K562 (cell line): ENCODE results near the gene TMEM101. TPM values are rescaled to one million over a fixed set of nuclear protein-coding genes. Genes with fewer than 3 reads are reported as not detected.
A peak's percentile ranks its signal among the peaks of the same experiment; 100 is the strongest.

Experiments used
- ATAC-seq: fragments of 200-7000 bp; cut with Tn5 transposase; 3 replicates; pipeline ENCODE4 v1.9.1; 2020; ENCODE audit warnings: moderate library complexity
- BruUV-seq: library from RNA; stranded (reverse); fragments of 400-500 nt; replicated peaks from 2 replicates; lab custom pipeline; 2021; lab: Mats Ljungman, UMichigan
- CTCF ChIA-PET: fragments of 300-600 bp; formaldehyde crosslinking; extraction: SDS; loops from one replicate; lab custom pipeline; 2021; ENCODE audit warnings: low intra/inter-chr PET ratio; lab: Yijun Ruan, JAX
- POLR2A ChIA-PET: fragments of 300-600, 350-650 bp; sonication (Branson Sonifier 250); formaldehyde crosslinking; extraction: SDS; loops from one replicate; lab custom pipeline; 2021; ENCODE audit warnings: antibody characterized with exemption, inconsistent platforms; lab: Yijun Ruan, JAX
- DNase-seq, 4 experiments: peaks; one replicate each; pipeline versions ENCODE4 v3.0.0 to v3.0.0-alpha.2; 2011 to 2018; ENCODE audit warnings: low spot score in 3 of 4, mixed read lengths in 3 of 4; ENCODE audit errors: extremely low read depth in 1 of 4
- FAIRE-seq: peaks from 2 replicates; lab custom pipeline; 2011; peaks lifted over from hg19 to GRCh38; lab: Jason Lieb, UNC
- H2AFZ ChIP-seq: 2 replicates; pipeline ENCODE4 v1.6.0; 2011; ENCODE audit warnings: low read depth, low read length, control low read depth, inconsistent platforms
- H3K27ac ChIP-seq: fragments of 200-600 bp; 3 replicates; pipeline ENCODE4 v1.8.0; 2011; ENCODE audit warnings: low read depth, mild to moderate bottlenecking, control low read depth, inconsistent platforms, low read length, moderate library complexity, mixed read lengths; ENCODE audit errors: extremely low read depth
- H3K27me3 ChIP-seq, 2 experiments: fragments of 300-600 bp in 1 of 2; 2 replicates in 1 of 2; 3 replicates in 1 of 2; pipeline versions ENCODE4 v1.6.0 to v1.8.0; 2011; ENCODE audit warnings: inconsistent platforms in 2 of 2, low read length in 2 of 2, mild to moderate bottlenecking in 1 of 2, mixed read lengths in 1 of 2, moderate library complexity in 1 of 2; ENCODE audit not compliant: control insufficient read depth in 2 of 2, insufficient read depth in 2 of 2
- H3K36me3 ChIP-seq: fragments of 300-600 bp; 3 replicates; pipeline ENCODE4 v1.8.0; 2011; ENCODE audit warnings: mild to moderate bottlenecking, low read length, inconsistent platforms; ENCODE audit not compliant: control insufficient read depth, insufficient read depth
- H3K4me1 ChIP-seq, 2 experiments: fragments of 200-600 bp in 1 of 2; replicated peaks in 1 of 2; 2 replicates in 1 of 2; 3 replicates in 1 of 2; pipeline versions ENCODE4 v1.5.1 to v1.8.0; 2011; ENCODE audit warnings: inconsistent platforms in 2 of 2, low read length in 2 of 2, mild to moderate bottlenecking in 1 of 2, mixed read lengths in 1 of 2, moderate library complexity in 1 of 2; ENCODE audit not compliant: control insufficient read depth in 2 of 2, insufficient read depth in 2 of 2
- H3K4me2 ChIP-seq: 2 replicates; pipeline ENCODE4 v1.6.1; 2011; ENCODE audit warnings: low read length, control low read depth, inconsistent platforms, mixed read lengths; ENCODE audit not compliant: insufficient read depth
- H3K4me3 ChIP-seq: fragments of 200-600 bp; sonication (generic), shearing (Covaris generic); 2 replicates; pipeline ENCODE4 v1.5.1; 2016; ENCODE audit warnings: control low read depth, inconsistent platforms
- H3K79me2 ChIP-seq: fragments of 200-600 bp; 3 replicates; pipeline ENCODE4 v1.8.0; 2011; ENCODE audit warnings: low read length, inconsistent platforms; ENCODE audit not compliant: control insufficient read depth, insufficient read depth
- H3K9ac ChIP-seq, 2 experiments: 2 replicates each; pipeline versions ENCODE4 v1.6.0 to v1.6.1; 2011; ENCODE audit warnings: low read depth in 2 of 2, low read length in 2 of 2, control low read depth in 1 of 2, inconsistent platforms in 1 of 2, mild to moderate bottlenecking in 1 of 2, mixed read lengths in 1 of 2; ENCODE audit not compliant: insufficient read depth in 1 of 2
- H3K9me1 ChIP-seq: one replicate; pipeline ENCODE4 v1.6.0; 2011; ENCODE audit warnings: inconsistent platforms, mild to moderate bottlenecking, low read length, moderate library complexity; ENCODE audit not compliant: control insufficient read depth, insufficient read depth
- H3K9me3 ChIP-seq: replicated peaks from 2 replicates; pipeline ENCODE4 v1.5.1; 2011; ENCODE audit warnings: low read depth, low read length, inconsistent platforms; ENCODE audit not compliant: control insufficient read depth, insufficient read depth
- H4K20me1 ChIP-seq: replicated peaks from 2 replicates; pipeline ENCODE4 v1.6.1; 2011; ENCODE audit warnings: low read length, inconsistent platforms, mixed read lengths; ENCODE audit not compliant: control insufficient read depth, insufficient read depth
- BRF2 ChIP-seq: IDR thresholded peaks from 3 replicates; pipeline ENCODE4 v1.6.1; 2011; ENCODE audit warnings: borderline replicate concordance, mild to moderate bottlenecking; ENCODE audit not compliant: insufficient read length, insufficient read depth
- E2F8 ChIP-seq: fragments of 450-650 bp; IDR thresholded peaks from 2 replicates; pipeline ENCODE4 v1.7.1; 2018; ENCODE audit warnings: mild to moderate bottlenecking, low read depth; ENCODE audit not compliant: partially characterized antibody
- ETS1 ChIP-seq: conservative IDR thresholded peaks from 2 replicates; pipeline ENCODE4 v1.6.1; 2011; ENCODE audit warnings: low read depth, mild to moderate bottlenecking, low read length; ENCODE audit not compliant: control insufficient read depth
- KDM4B ChIP-seq, 2 experiments: fragments of 450-650 bp in 1 of 2; sonication (generic) in 1 of 2; IDR thresholded peaks; 2 replicates each; pipeline ENCODE4 v1.6.1; 2016 to 2017; ENCODE audit warnings: borderline replicate concordance in 2 of 2, antibody characterized with exemption in 1 of 2, low read depth in 1 of 2, mild to moderate bottlenecking in 1 of 2
- MIER1 ChIP-seq: fragments of 450-650 bp; IDR thresholded peaks from 2 replicates; pipeline ENCODE4 v1.6.1; 2016; ENCODE audit warnings: antibody characterized with exemption, mild to moderate bottlenecking, low read depth
- NFRKB ChIP-seq: fragments of 450-650 bp; IDR thresholded peaks from 2 replicates; pipeline ENCODE4 v1.6.1; 2016; ENCODE audit warnings: low read depth
- NONO ChIP-seq, 2 experiments: fragments of 200-400 bp in 1 of 2; fragments of 450-650 bp in 1 of 2; formaldehyde crosslinking in 1 of 2; IDR thresholded peaks; 2 replicates each; pipeline ENCODE4 v1.6.1; 2017; ENCODE audit warnings: low read depth in 2 of 2, mild to moderate bottlenecking in 2 of 2, moderate library complexity in 2 of 2, low read length in 1 of 2
- PBX2 ChIP-seq, 2 experiments: IDR thresholded peaks in 1 of 2; conservative IDR thresholded peaks in 1 of 2; 2 replicates each; pipeline ENCODE4 v1.6.1; 2016; ENCODE audit warnings: low read depth in 2 of 2, mild to moderate bottlenecking in 1 of 2, missing compliant biosample characterization in 1 of 2, missing genetic modification characterization in 1 of 2, moderate library complexity in 1 of 2
- ZNF780A ChIP-seq: fragments of 250-450 bp; sonication (Bioruptor Pico); IDR thresholded peaks from 2 replicates; pipeline ENCODE4 v1.5.0; 2021; ENCODE audit warnings: mild to moderate bottlenecking
- ZNF785 ChIP-seq: fragments of 250-450 bp; sonication (Bioruptor Pico); IDR thresholded peaks from 2 replicates; pipeline ENCODE4 v1.4.0; 2020; ENCODE audit warnings: mild to moderate bottlenecking
- WGBS: fragments of 100-300 bp; shearing (Covaris generic); methylation state at CpG from one replicate; pipeline ENCODE4 v1.1.6; 2016; ENCODE audit warnings: low coverage, mixed read lengths; ENCODE audit not compliant: insufficient coverage; ENCODE audit errors: missing lambda C conversion rate; 5-methylcytosine and 5-hydroxymethylcytosine counted together
- in situ Hi-C: fragments of 300-500 bp; cut with MboI; formaldehyde crosslinking; loops from 4 replicates; pipeline ENCODE4 v1.15.0; 2018; ENCODE audit warnings: inconsistent platforms, mixed read lengths
- intact Hi-C: fragments of 100-400 bp; cut with micrococcal nuclease; formaldehyde crosslinking; loops from 2 replicates; pipeline ENCODE4 v1.14.2; 2022
- polyA plus RNA-seq, 8 experiments: library from polyadenylated mRNA; depleted of rRNA in 4 of 8; stranded (reverse) in 5 of 8; unstranded in 3 of 8; fragments of >200 nt; fragmentation: Nextera tagmentation in 2 of 8; fragmentation: Illumina TruSeq in 1 of 8; extraction: Ambion mirVana in 2 of 8; extraction: Trizol in 1 of 8; gene quantifications; 2 replicates each; pipeline versions ENCODE4 v1.2.1 to v1.2.3, GENCODE V29; 2011 to 2014; ENCODE audit warnings: inconsistent platforms in 1 of 8, missing spikeins in 1 of 8
- total RNA-seq, 7 experiments: library from RNA; depleted of rRNA in 6 of 7; stranded (reverse); fragments of >200 nt in 6 of 7; fragmentation: Illumina TruSeq in 2 of 7; extraction: Trizol in 2 of 7; gene quantifications; 2 replicates each; pipeline versions ENCODE4 v1.2.1 to v1.2.3, GENCODE V29; 2011 to 2021; ENCODE audit warnings: low replicate concordance in 1 of 7

Gene TMEM101
- total and polyA plus RNA-seq, 9 of the 15 experiments (the other 6 are each of a cell fraction or from before 2014, with no cell fraction given), result 21.2 to 110 (median 37.8) TPM

- intact Hi-C loops, result loop anchor here (10.0 kb wide), 1 partner anchor 154 kb away; no protein-coding TSS in a partner anchor
- no peak for TF ChIP-seq NFRKB
- no peak for TF ChIP-seq BRF2
- no peak for TF ChIP-seq KDM4B (IDR thresholded peaks at IDR 0.05; ENCODE audit: borderline replicate concordance in 2 of 2, low read depth in 1 of 2)
- TF ChIP-seq ZNF785 (CRISPR knock-in tag), result no peak
- TF ChIP-seq ZNF780A (CRISPR knock-in tag), result no peak
- TF ChIP-seq E2F8, result no peak
- TF ChIP-seq NONO (IDR thresholded peaks at IDR 0.05; ENCODE audit: low read depth in 2 of 2, low read length in 1 of 2), result no peak
- no peak for TF ChIP-seq ETS1
- TF ChIP-seq PBX2 (CRISPR knock-in tag; IDR thresholded peaks at IDR 0.05; ENCODE audit: low read depth), result no peak
- TF ChIP-seq PBX2 (tag; conservative IDR thresholded peaks at IDR 0.05; ENCODE audit: low read depth), result no peak
- TF ChIP-seq MIER1, result no peak
Observed at GRCh38 chr17:44010966-44011647, 3.7 kb downstream of the TMEM101 start.

More at GRCh38 chr17:44010966-44011647, 3.7 kb downstream of the TMEM101 start:
- no peak overlapping the region for H3K4me2 ChIP-seq
- DNase-seq (peak in 1 of 4 experiments; percentile 9), FAIRE-seq (no peak), ATAC-seq (no peak)
- in situ Hi-C loops, result no loop called here
- H4K20me1 ChIP-seq, result peaks cover 11% of the 10 kb centered on the region; the same call in 1 of the 2 replicates
- no peak overlapping the region for H3K27ac ChIP-seq
- ChIA-PET POLR2A (interaction anchor here (0.5 to 0.6 kb wide), 2 partner anchors 135 to 229 kb away, joined by 3 read pairs; no protein-coding TSS in a partner anchor), CTCF (no interaction called here)
- H3K4me3 ChIP-seq, result no peak overlapping the region
- BruUV-seq, result TSS peak; percentile 31
- no peaks in the 10 kb centered on the region for H3K27me3 ChIP-seq
- peaks cover 8 to 29% of the 10 kb centered on the region in 2 experiments for H3K4me1 ChIP-seq
- peaks cover 12% of the 10 kb centered on the region; the same call in 2 of the 3 replicates for H3K79me2 ChIP-seq
- peak overlapping the region in 1 of 2 experiments; percentile 42; a peak in 1 of 4 replicates for H3K9ac ChIP-seq
- WGBS, result 75% methylated on average over 3 of the region's 4 CpGs
- H3K9me1 ChIP-seq, result no peaks in the 10 kb centered on the region
- no peak overlapping the region for H2AFZ ChIP-seq
- H3K36me3 ChIP-seq, result peaks cover 16% of the 10 kb centered on the region; the same call in 1 of the 3 replicates
- H3K9me3 ChIP-seq, result no peaks in the 10 kb centered on the region
